ENCODE measurements around the gene TCF21. TPM values are rescaled to one million over a fixed set of nuclear protein-coding genes. Genes with fewer than 3 reads are reported as not detected.

The TCF21 gene
- total and polyA plus RNA-seq, 8 donors: 21.7 to 220 (median 188) TPM

- H3K27ac ChIP-seq: no peak overlapping the region
- TF ChIP-seq CTCF (IDR thresholded peaks at IDR 0.05): no peak
- DNase-seq (no peak), ATAC-seq (no peak)
- H3K9me3 ChIP-seq: peaks cover 0 to 3% of the 10 kb centered on the region in 2 donors
- no peaks in the 10 kb centered on the region for H3K36me3 ChIP-seq
- intact Hi-C loops (cut with DNase I): no loop called here
- no peaks in the 10 kb centered on the region for H3K4me1 ChIP-seq
- no peak overlapping the region for H3K4me3 ChIP-seq
- no peaks in the 10 kb centered on the region for H3K27me3 ChIP-seq
Observed at GRCh38 chr6:133938533-133938932, 49.6 kb downstream of the TCF21 start.

GRCh38 chr6:133939778-133940667, 51.1 kb downstream of the TCF21 start:
- no peak overlapping the region for H3K4me3 ChIP-seq
- no peaks in the 10 kb centered on the region for H3K36me3 ChIP-seq
- no peaks in the 10 kb centered on the region for H3K4me1 ChIP-seq
- H3K27ac ChIP-seq: no peak overlapping the region
- intact Hi-C loops (cut with DNase I): no loop called here
- no peak for ATAC-seq
- no peak for DNase-seq
- peaks cover 0 to 3% of the 10 kb centered on the region in 2 donors for H3K9me3 ChIP-seq
- H3K27me3 ChIP-seq: no peaks in the 10 kb centered on the region
- no peak for TF ChIP-seq CTCF (IDR thresholded peaks at IDR 0.05)

Other genes starting within 250 kb of the TCF21 start
- 10 to 100 TPM; 20.4 to 22.6 TPM for gene TBPL1, start 64.1 kb downstream of the TCF21 start, total RNA-seq
- 10 to 100 TPM; 44.7 to 58.8 (median 53.3) TPM for gene TBPL1, start 64.1 kb downstream of the TCF21 start, polyA plus RNA-seq (ENCODE audit: insufficient read length in 6 of 6)
- 1 to 10 TPM; 2.4 to 3.8 TPM for gene SLC2A12, start 163.5 kb downstream of the TCF21 start, total RNA-seq
- 1 to 10 TPM; 2.9 to 5.2 (median 4.0) TPM for gene SLC2A12, start 163.5 kb downstream of the TCF21 start, polyA plus RNA-seq (ENCODE audit: insufficient read length in 6 of 6)